ENCODE data around the gene YOD1. TPM values are rescaled to one million over a fixed set of nuclear protein-coding genes. Genes with fewer than 3 reads are reported as not detected.

Gene YOD1
- total RNA-seq, 2 experiments from 2014 or later, result 5.3 to 6.0 TPM

- DNase-seq, result no peak
- no peaks in the 10 kb centered on the region for H3K9me3 Mint-ChIP-seq (ENCODE audit: low read depth)
- peaks cover 4% of the 10 kb centered on the region for H3K27me3 Mint-ChIP-seq
- no peak overlapping the region for H3K4me3 Mint-ChIP-seq
- intact Hi-C loops (cut with DNase I, micrococcal nuclease), result no loop called here
- no peaks in the 10 kb centered on the region for H3K36me3 Mint-ChIP-seq (ENCODE audit: low read depth)
- ATAC-seq, result no peak
- ChIA-PET CTCF (interaction anchor here (1.0 to 1.9 kb wide), 3 partner anchors 11 to 14 kb away, joined by 3 to 5 read pairs (median 4); no protein-coding TSS in a partner anchor), POLR2A (no interaction called here)
- H3K4me1 Mint-ChIP-seq, result peaks cover 6% of the 10 kb centered on the region
- H3K27ac Mint-ChIP-seq, result no peak overlapping the region
Measured at GRCh38 chr1:207018707-207019106, 32.3 kb downstream of the YOD1 start.

GRCh38 chr1:207017615-207018559 is 33.1 kb downstream of the YOD1 start:
- intact Hi-C loops (cut with DNase I, micrococcal nuclease), result no loop called here
- Mint-ChIP-seq H3K9me3 (ENCODE audit: low read depth) (no peaks in the 10 kb centered on the region), H3K27me3 (peaks cover 7% of the 10 kb centered on the region), H3K36me3 (ENCODE audit: low read depth) (no peaks in the 10 kb centered on the region), H3K4me1 (peaks cover 6% of the 10 kb centered on the region), H3K4me3 (no peak overlapping the region), H3K27ac (no peak overlapping the region)
- ATAC-seq, result no peak
- no peak for DNase-seq
- ChIA-PET CTCF (interaction anchor here (0.6 to 1.9 kb wide), 4 partner anchors 12 to 66 kb away, joined by 3 to 6 read pairs (median 4); no protein-coding TSS in a partner anchor), POLR2A (no interaction called here)

GRCh38 chr1:207015791-207016190 is 35.2 kb downstream of the YOD1 start:
- Mint-ChIP-seq H3K4me3 (no peak overlapping the region), H3K27me3 (peaks cover 10% of the 10 kb centered on the region), H3K9me3 (ENCODE audit: low read depth) (no peaks in the 10 kb centered on the region), H3K36me3 (ENCODE audit: low read depth) (no peaks in the 10 kb centered on the region), H3K27ac (no peak overlapping the region), H3K4me1 (peaks cover 5% of the 10 kb centered on the region)
- intact Hi-C loops (cut with DNase I, micrococcal nuclease), result no loop called here
- ATAC-seq (peak; percentile 36), DNase-seq (no peak)
- ChIA-PET POLR2A (no interaction called here), CTCF (interaction anchor here (1.4 kb wide), 1 partner anchor 353 kb away, joined by 3 read pairs; no protein-coding TSS in a partner anchor)

GRCh38 chr1:207014728-207015127 is 36.3 kb downstream of the YOD1 start:
- ATAC-seq (no peak), DNase-seq (no peak)
- no peaks in the 10 kb centered on the region for H3K9me3 Mint-ChIP-seq (ENCODE audit: low read depth)
- peaks cover 4% of the 10 kb centered on the region for H3K4me1 Mint-ChIP-seq
- intact Hi-C loops (cut with DNase I, micrococcal nuclease), result no loop called here
- H3K36me3 Mint-ChIP-seq (ENCODE audit: low read depth), result no peaks in the 10 kb centered on the region
- ChIA-PET POLR2A (no interaction called here), CTCF (interaction anchor here (1.0 to 1.4 kb wide), 3 partner anchors 10 to 352 kb away, joined by 3 to 4 read pairs (median 3); no protein-coding TSS in a partner anchor)
- H3K27ac Mint-ChIP-seq, result no peak overlapping the region
- H3K4me3 Mint-ChIP-seq, result no peak overlapping the region
- H3K27me3 Mint-ChIP-seq, result peaks cover 10% of the 10 kb centered on the region

GRCh38 chr1:207013321-207014085 is 37.5 kb downstream of the YOD1 start:
- Mint-ChIP-seq H3K9me3 (ENCODE audit: low read depth) (no peaks in the 10 kb centered on the region), H3K27ac (no peak overlapping the region), H3K36me3 (ENCODE audit: low read depth) (no peaks in the 10 kb centered on the region), H3K4me3 (no peak overlapping the region), H3K27me3 (peaks cover 10% of the 10 kb centered on the region), H3K4me1 (peaks cover 4% of the 10 kb centered on the region)
- intact Hi-C loops (cut with DNase I, micrococcal nuclease), result no loop called here
- ChIA-PET CTCF (interaction anchor here (0.9 to 1.1 kb wide), 3 partner anchors 8 to 355 kb away, joined by 3 to 4 read pairs (median 4); no protein-coding TSS in a partner anchor), POLR2A (no interaction called here)
- DNase-seq (no peak), ATAC-seq (no peak)

- no peak overlapping the region for H3K4me3 Mint-ChIP-seq
- peaks cover 12% of the 10 kb centered on the region for H3K27me3 Mint-ChIP-seq
- ChIA-PET POLR2A (no interaction called here), CTCF (interaction anchor here (0.6 to 1.2 kb wide), 2 partner anchors 11 to 20 kb away, joined by 3 read pairs; no protein-coding TSS in a partner anchor)
- H3K4me1 Mint-ChIP-seq, result no peaks in the 10 kb centered on the region
- intact Hi-C loops (cut with DNase I, micrococcal nuclease), result no loop called here
- DNase-seq, result no peak
- no peaks in the 10 kb centered on the region for H3K9me3 Mint-ChIP-seq (ENCODE audit: low read depth)
- H3K27ac Mint-ChIP-seq, result no peak overlapping the region
- H3K36me3 Mint-ChIP-seq (ENCODE audit: low read depth), result no peaks in the 10 kb centered on the region
- no peak for ATAC-seq
Measured at GRCh38 chr1:207010726-207011125, 40.3 kb downstream of the YOD1 start.

- no peak overlapping the region for H3K4me3 Mint-ChIP-seq
- H3K36me3 Mint-ChIP-seq (ENCODE audit: low read depth), result no peaks in the 10 kb centered on the region
- CTCF ChIA-PET, result interaction anchor here (1.1 kb wide), 1 partner anchor 40 kb away, joined by 3 read pairs; no protein-coding TSS in a partner anchor
- no peak overlapping the region for H3K27ac Mint-ChIP-seq
- POLR2A ChIA-PET, result no interaction called here
- H3K27me3 Mint-ChIP-seq, result peaks cover 14% of the 10 kb centered on the region
- no peak for ATAC-seq
- no peak for DNase-seq
- H3K9me3 Mint-ChIP-seq (ENCODE audit: low read depth), result no peaks in the 10 kb centered on the region
- H3K4me1 Mint-ChIP-seq, result no peaks in the 10 kb centered on the region
- intact Hi-C loops (cut with DNase I, micrococcal nuclease), result loop anchor here in 1 of 2 experiments (5.0 kb wide), 1 partner anchor 67 kb away; no protein-coding TSS in a partner anchor
Measured at GRCh38 chr1:207009945-207010344, 41.1 kb downstream of the YOD1 start.

- ATAC-seq, result no peak
- H3K27ac Mint-ChIP-seq, result no peak overlapping the region
- no peak overlapping the region for H3K4me3 Mint-ChIP-seq
- POLR2A ChIA-PET, result no interaction called here
- intact Hi-C loops (cut with DNase I, micrococcal nuclease), result loop anchor here in 1 of 2 experiments (5.0 kb wide), 1 partner anchor 68 kb away; no protein-coding TSS in a partner anchor
- no peaks in the 10 kb centered on the region for H3K36me3 Mint-ChIP-seq (ENCODE audit: low read depth)
- CTCF ChIA-PET, result interaction anchor here (1.1 kb wide), 1 partner anchor 41 kb away, joined by 3 read pairs; no protein-coding TSS in a partner anchor
- H3K4me1 Mint-ChIP-seq, result peaks cover 2% of the 10 kb centered on the region
- peaks cover 14% of the 10 kb centered on the region for H3K27me3 Mint-ChIP-seq
- no peaks in the 10 kb centered on the region for H3K9me3 Mint-ChIP-seq (ENCODE audit: low read depth)
- no peak for DNase-seq
Measured at GRCh38 chr1:207009182-207009850, 41.7 kb downstream of the YOD1 start.

- Mint-ChIP-seq H3K27me3 (peaks cover 9% of the 10 kb centered on the region), H3K36me3 (ENCODE audit: low read depth) (no peaks in the 10 kb centered on the region), H3K9me3 (ENCODE audit: low read depth) (no peaks in the 10 kb centered on the region), H3K27ac (no peak overlapping the region), H3K4me1 (peaks cover 2% of the 10 kb centered on the region), H3K4me3 (no peak overlapping the region)
- intact Hi-C loops (cut with DNase I, micrococcal nuclease), result loop anchor here in 1 of 2 experiments (5.0 kb wide), 1 partner anchor 70 kb away; no protein-coding TSS in a partner anchor
- ATAC-seq (no peak), DNase-seq (no peak)
- ChIA-PET POLR2A (no interaction called here), CTCF (interaction anchor here (0.6 to 1.2 kb wide), 3 partner anchors 74 to 447 kb away, joined by 3 read pairs; partner anchors contain the start of gene CR2)
Measured at GRCh38 chr1:207007352-207008033, 43.5 kb downstream of the YOD1 start.

GRCh38 chr1:207006914-207007313 is 44.1 kb downstream of the YOD1 start:
- ATAC-seq (no peak), DNase-seq (no peak)
- peaks cover 2% of the 10 kb centered on the region for H3K4me1 Mint-ChIP-seq
- no peaks in the 10 kb centered on the region for H3K9me3 Mint-ChIP-seq (ENCODE audit: low read depth)
- H3K27me3 Mint-ChIP-seq, result peaks cover 7% of the 10 kb centered on the region
- intact Hi-C loops (cut with DNase I, micrococcal nuclease), result loop anchor here in 1 of 2 experiments (5.0 kb wide), 1 partner anchor 70 kb away; no protein-coding TSS in a partner anchor
- CTCF ChIA-PET, result interaction anchor here (0.7 to 1.8 kb wide), 7 partner anchors 12 to 234 kb away, joined by 3 to 9 read pairs (median 3); no protein-coding TSS in a partner anchor
- no peak overlapping the region for H3K4me3 Mint-ChIP-seq
- POLR2A ChIA-PET, result no interaction called here
- no peaks in the 10 kb centered on the region for H3K36me3 Mint-ChIP-seq (ENCODE audit: low read depth)
- no peak overlapping the region for H3K27ac Mint-ChIP-seq
